CD4-positive, alpha-beta T cell treated with Interleukin-2 at 100 ng/mL for 4 hours (primary cell): ENCODE data around the gene EHBP1L1.
A peak's percentile ranks its signal among the peaks of the same experiment; 100 is the strongest.

Experiments
- DNase-seq: peaks from one replicate; pipeline ENCODE4 v3.0.0-alpha.2; 2020; ENCODE audit warnings: low spot score

EHBP1L1 gene

DNA sequence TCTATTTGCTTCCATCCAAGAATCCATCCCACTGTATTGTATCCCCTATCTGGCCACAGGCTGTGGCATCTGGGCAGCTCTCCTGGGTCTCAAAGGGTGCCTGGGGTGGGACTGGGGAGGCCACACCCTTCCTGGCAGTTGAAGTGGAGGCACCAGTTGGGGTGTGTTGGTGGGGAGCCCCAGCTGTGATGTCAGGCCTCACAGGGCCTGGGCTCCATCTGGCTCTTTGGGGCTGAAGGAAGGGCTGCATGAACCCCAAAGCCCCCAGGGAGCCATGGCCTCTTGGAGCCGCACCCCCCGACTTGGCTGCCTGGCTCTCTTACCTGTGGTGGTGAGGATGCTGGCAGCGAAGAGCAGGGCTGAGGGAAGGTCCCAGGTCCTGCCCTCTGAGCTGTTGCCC, 19.3 kb downstream of the EHBP1L1 start:
- DNase-seq: no peak

DNA sequence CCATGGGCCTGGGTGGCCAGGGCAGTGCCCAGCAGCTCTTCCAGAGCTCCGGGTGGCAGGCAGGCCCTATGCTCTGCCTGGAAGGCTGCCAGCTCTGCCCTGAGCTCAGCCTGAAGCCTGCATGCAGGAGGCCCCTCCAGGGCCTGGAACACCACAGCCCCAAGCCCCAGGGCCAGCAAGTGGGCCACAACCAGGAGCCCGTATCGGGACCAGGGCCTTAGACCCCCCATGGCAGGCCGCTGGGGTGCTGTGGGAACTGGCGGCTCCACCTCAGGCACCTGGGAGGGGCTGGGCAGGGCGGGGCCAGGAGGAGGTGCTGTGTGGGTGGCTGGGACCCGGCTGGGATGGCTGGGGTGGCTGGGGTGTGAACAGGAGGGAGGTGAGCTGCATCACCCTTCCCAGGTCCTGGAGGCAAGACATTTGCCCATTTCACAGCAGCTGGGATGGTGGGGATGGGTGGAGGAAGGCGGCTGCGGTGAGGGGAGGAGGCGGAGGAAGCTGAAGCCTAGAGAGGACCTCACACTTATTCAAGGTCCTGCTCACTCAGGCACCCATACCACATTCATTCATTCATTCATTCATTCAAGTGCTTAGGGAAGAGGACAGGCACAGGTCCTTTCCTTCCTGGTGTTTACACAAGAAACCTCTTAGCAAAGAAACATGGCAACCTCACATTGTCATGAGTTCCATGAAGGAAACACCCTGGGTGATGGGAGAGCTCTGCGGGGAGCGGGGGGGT, 19.9 kb downstream of the EHBP1L1 start, which contains the start of gene KCNK7:
Gene KCNK7, minus strand, starts transcription at position 258 of the 739 bp plus-strand sequence. Its CDS starts 28 bp downstream, at position 230.
- no peak for DNase-seq

- DNase-seq: no peak
Measured at GRCh38 chr11:65596520-65596919, 20.7 kb downstream of the EHBP1L1 start.

DNA sequence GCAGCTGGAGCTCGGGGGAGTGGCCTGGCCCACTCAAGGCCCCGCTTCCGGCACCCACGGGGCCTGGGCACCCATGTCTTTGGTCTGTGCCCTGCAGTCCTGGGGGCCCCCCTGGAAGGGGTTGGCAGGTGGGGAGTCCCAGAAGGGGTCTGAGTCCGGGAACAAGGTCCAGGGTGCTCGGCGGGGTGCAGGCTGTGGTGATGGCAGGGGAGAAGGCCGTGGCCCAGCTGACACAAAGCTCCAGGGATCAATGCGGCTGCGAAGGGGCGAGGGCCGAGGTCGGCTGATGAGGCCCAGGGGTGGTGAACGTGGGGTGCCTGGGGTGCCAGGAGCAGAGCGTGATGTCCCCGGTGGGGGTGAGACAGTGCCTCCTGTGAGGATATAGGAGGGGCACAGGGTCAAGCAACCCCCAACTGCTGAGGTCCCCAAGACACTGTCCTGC, 22.4 kb downstream of the EHBP1L1 start:
- DNase-seq: no peak

- no peak for DNase-seq
Measured at GRCh38 chr11:65599216-65599954, 23.5 kb downstream of the EHBP1L1 start.

DNA sequence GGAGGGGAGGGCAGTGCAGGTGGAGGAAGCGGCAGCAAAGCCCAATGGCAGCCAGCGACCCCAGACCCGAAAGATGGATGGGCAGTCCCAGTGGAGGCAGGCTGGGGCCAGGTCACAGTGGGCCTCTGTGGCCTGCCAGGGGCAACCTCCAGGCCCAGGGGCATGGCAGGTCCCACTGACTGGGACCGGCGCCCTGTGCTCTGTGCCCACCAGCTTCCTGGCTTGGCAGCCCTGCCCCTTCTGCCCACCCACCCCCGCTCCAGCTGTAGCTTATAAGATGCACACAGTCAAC, 24.0 kb downstream of the EHBP1L1 start:
- DNase-seq: no peak

- no peak for DNase-seq
Measured at GRCh38 chr11:65604258-65604657, 28.4 kb downstream of the EHBP1L1 start.

- DNase-seq: no peak
Measured at GRCh38 chr11:65606876-65607613, 31.2 kb downstream of the EHBP1L1 start.

DNA sequence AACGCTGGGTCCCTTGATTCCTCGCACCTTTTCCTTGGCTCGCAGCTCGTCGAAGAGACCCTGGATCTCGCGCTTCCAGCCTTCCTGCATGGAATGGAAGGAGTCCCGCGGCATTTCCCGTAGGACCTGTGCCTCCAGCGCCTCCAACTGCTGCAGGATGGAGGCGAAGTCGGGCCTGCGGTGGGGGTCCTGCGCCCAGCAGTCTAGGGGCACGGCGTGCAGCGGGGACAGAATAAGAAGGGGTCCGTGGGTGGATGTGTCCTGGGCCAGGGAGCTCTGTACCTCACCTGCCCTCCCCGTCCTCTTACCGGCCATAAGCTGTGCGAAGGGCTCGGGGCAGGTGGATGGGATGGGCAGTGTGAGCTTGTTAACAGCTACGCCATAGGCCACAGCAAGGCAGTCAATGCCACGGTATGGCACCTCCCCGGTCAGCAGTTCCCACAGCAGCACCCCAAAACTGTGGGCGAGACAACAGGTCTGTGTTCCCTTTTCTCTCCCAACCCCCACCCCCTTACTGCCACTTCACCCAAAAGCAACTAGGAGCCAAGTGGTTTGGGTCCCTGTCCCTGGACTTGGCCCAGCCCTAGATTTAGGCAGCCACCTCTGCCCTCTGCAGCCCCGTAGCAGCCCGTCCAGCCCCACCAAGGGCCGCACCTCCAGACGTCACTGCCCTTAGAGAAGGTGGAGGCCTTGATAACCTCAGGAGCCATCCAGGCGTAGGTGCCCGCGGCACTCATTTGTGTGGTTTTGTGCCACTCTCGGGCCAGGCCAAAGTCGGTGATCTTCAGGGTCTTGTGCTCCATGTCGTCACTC, 32.0 kb downstream of the EHBP1L1 start:
- no peak for DNase-seq

DNA sequence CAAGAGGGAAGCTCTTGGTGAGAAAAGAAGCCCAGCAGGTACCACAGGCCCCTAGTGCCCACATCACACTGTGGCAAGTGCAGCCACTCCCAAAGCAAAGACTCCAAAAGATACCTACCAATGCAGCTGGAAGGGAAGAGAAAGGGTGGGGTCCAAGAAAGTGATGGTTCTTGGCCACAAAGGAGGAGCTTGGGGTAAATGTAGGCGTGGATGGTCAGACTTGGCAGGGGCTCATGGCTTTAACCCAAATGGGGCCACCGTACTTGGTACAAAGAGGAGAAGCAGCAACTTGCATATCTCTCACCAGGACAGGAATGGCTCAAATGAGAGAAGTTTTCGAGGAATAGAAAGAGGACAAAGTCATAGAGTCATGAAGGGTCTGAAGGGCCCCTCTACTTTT, 33.4 kb downstream of the EHBP1L1 start:
- no peak for DNase-seq

GRCh38 chr11:65609665-65610064, 33.8 kb downstream of the EHBP1L1 start:
- DNase-seq: no peak

GRCh38 chr11:65610404-65610803, 34.6 kb downstream of the EHBP1L1 start:
- DNase-seq: no peak

DNA sequence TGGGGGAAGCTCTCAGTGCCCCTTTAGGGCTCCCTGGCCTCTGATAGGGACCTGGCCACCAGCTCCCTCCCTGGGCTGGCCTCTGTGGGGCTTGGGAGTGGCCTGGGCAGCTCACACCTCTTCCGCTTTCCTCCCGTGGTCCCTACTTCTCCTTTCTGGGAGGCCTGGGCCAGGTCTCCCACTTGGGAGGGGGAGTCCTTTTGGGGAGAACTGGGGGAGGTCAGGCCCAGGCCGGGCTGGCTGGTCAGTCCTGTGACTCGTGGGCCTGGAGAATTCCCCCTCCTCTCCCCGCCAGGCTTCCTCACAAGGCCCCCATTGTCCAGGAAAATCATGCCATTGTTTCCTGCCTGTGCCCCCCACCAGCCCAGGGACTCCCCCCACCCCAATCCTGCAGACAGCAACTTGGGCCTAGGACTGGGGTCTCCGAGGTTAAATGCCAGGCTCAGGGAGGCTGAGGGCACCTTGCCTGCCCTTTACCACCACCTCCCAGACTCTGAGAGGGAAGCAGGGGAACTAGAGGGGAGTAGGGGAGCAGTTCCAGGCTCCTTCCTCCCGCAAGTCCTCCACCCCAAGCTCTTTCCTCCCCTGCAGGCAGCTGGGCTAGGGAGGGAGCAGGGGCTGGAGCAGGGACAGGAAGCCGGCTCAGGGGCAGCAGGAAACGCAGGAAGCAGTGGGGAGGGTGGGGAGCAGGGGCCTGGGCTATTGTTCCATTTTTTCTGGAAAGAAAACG, 35.3 kb downstream of the EHBP1L1 start:
- DNase-seq: no peak

- DNase-seq: no peak
Measured at GRCh38 chr11:65611758-65612603, 36.1 kb downstream of the EHBP1L1 start.

DNA sequence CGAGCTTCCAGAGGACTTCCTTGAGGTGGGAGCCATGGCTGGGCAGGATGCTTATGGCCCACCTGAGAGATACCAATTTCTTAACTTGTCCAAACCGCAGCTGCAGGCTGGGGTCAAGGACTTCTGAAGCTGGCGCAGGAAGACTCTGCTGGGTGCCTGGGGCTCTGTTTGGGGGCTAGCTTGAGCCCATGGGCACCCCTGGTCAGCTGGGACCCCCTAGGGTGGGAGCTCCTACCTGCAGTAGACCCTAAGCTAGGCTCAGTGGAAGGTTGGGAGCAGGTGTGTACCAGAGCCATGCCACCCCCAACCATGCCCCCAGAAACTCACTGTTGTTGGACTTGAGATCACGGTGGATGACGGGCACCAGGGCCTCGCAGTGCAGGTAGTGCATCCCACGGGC, 36.8 kb downstream of the EHBP1L1 start:
- DNase-seq: no peak

DNA sequence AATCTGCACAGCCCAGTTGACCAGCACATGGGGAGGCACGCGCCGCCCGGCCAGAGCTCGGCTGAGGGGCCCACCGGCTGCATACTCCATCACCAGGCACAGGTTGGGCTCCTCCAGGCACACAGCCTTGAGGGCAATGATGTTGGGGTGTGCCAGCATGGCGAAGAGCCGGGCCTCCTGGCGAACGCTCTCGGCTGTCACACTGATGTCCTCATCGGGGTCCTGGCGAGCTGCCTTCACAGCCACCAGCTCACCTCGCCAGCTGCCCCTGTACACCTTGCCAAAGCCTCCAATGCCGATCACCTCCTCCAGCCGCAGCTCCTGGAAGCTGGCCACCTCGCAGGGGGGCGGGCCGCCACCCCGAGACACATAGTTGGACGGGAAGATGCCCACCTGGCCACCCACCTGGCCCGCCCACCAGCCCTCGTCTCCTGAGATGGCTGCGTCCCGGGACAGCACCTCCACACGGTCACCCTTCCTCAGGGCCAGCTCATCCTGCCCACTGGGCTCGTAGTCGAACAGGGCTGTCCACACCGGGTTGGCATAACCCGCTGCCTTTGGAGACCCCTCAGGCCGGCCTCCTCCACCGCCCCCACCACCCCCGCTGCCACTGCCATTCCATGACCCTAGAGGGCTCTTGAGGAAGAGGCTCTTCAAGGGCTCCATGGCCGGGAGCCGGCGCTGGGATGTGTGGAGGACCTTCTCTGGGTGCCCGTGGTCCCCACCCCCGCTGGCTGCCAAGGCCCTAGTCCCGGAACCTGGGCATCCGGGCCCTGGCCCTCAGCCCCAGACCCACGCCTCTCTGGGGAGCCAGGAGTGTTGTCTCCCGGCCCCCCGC, 37.5 kb downstream of the EHBP1L1 start:
- DNase-seq: no peak

GRCh38 chr11:65615229-65615949, 39.5 kb downstream of the EHBP1L1 start, which contains the start of gene PCNX3:
Gene PCNX3, plus strand, starts transcription at chr11:65615776. Its CDS starts 536 bp downstream, at chr11:65616312.
- DNase-seq: peak; percentile 100

DNA sequence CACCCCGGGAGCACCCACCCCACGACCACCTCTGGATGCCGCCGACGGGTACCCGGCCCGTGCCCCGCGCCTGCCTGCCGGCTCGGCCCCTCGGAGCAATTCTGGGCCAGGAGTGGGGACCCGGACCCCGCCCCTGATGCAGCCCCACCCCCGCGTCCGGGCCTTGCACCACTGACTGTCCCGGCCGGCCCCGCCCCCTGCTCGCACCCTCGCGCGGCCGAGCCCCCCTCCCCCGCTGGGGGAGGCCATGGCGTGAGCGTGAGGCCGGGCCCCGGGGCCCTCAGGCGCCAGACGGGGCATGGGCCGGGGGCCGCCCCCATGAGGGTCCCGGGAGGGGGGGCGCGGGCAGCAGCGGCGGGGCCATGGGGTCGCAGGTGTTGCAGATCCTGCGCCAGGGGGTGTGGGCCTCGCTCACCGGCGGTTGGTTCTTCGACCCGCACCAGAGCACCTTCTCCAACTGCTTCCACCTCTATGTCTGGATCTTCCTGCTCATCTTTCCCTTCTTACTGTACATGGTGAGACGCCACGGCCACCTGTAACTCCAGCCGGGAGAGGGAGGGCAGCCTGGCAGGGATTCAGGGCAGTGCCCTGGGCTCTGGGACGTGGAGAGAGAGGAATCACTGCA, 40.2 kb downstream of the EHBP1L1 start:
- peak; percentile 14 for DNase-seq
